MG63 (cell line): ENCODE data around the gene ADAMTS15. TPM values are rescaled to one million over a fixed set of nuclear protein-coding genes. Genes with fewer than 3 reads are reported as not detected.
A peak's percentile ranks its signal among the peaks of the same experiment; 100 is the strongest.

ENCODE experiments used
- DNase-seq: peaks from one replicate; pipeline ENCODE4 v3.0.0-alpha.2; 2020
- H3K27me3 ChIP-seq: fragments of 250-450 bp; sonication (Bioruptor Pico); 2 replicates; pipeline ENCODE4 v1.5.1; 2020; ENCODE audit warnings: mild to moderate bottlenecking, moderate library complexity
- H3K36me3 ChIP-seq: fragments of 250-450 bp; sonication (Bioruptor Pico); 2 replicates; pipeline ENCODE4 v1.5.1; 2020; ENCODE audit warnings: mild to moderate bottlenecking, moderate library complexity
- H3K4me3 ChIP-seq: fragments of 250-450 bp; sonication (Bioruptor Pico); 2 replicates; pipeline ENCODE4 v1.5.1; 2020; ENCODE audit warnings: mild to moderate bottlenecking, moderate library complexity
- H3K9me3 ChIP-seq: fragments of 250-450 bp; sonication (Bioruptor Pico); 2 replicates; pipeline ENCODE4 v1.5.1; 2020; ENCODE audit warnings: mild to moderate bottlenecking, moderate library complexity
- total RNA-seq: library from RNA; depleted of rRNA; stranded (reverse); fragments of >200 nt; shearing (Covaris generic); gene quantifications from 2 replicates; pipeline ENCODE4 v1.2.3, GENCODE V29; 2014; ENCODE audit warnings: low replicate concordance

ADAMTS15 gene
- total RNA-seq, 1 experiment from 2014 or later, result 1.2 TPM

- no peaks in the 10 kb centered on the region for H3K9me3 ChIP-seq
- DNase-seq, result peak; percentile 92
- no peaks in the 10 kb centered on the region for H3K27me3 ChIP-seq
- no peak overlapping the region for H3K4me3 ChIP-seq
- no peaks in the 10 kb centered on the region for H3K36me3 ChIP-seq
Measured at GRCh38 chr11:130478204-130478701, 29.8 kb downstream of the ADAMTS15 start.

- no peaks in the 10 kb centered on the region for H3K27me3 ChIP-seq
- H3K9me3 ChIP-seq, result no peaks in the 10 kb centered on the region
- DNase-seq, result peak; percentile 14
Measured at GRCh38 chr11:130478881-130479280, 30.4 kb downstream of the ADAMTS15 start.

GRCh38 chr11:130480186-130480585, 31.7 kb downstream of the ADAMTS15 start:
- H3K36me3 ChIP-seq, result no peaks in the 10 kb centered on the region
- no peak overlapping the region for H3K4me3 ChIP-seq
- H3K9me3 ChIP-seq, result no peaks in the 10 kb centered on the region
- no peaks in the 10 kb centered on the region for H3K27me3 ChIP-seq
- DNase-seq, result no peak

More at GRCh38 chr11:130478881-130479280, 30.4 kb downstream of the ADAMTS15 start:
- Histone ChIP-seq H3K36me3 (no peaks in the 10 kb centered on the region), H3K4me3 (no peak overlapping the region)

GRCh38 chr11:130480711-130481140, 32.3 kb downstream of the ADAMTS15 start:
- no peak overlapping the region for H3K4me3 ChIP-seq
- peak; percentile 55 for DNase-seq
- H3K27me3 ChIP-seq, result no peaks in the 10 kb centered on the region
- no peaks in the 10 kb centered on the region for H3K36me3 ChIP-seq
- no peaks in the 10 kb centered on the region for H3K9me3 ChIP-seq

- Histone ChIP-seq H3K36me3 (no peaks in the 10 kb centered on the region), H3K27me3 (no peaks in the 10 kb centered on the region), H3K9me3 (no peaks in the 10 kb centered on the region), H3K4me3 (no peak overlapping the region)
- DNase-seq, result no peak
Measured at GRCh38 chr11:130483124-130483523, 34.7 kb downstream of the ADAMTS15 start.

- H3K9me3 ChIP-seq, result no peaks in the 10 kb centered on the region
- DNase-seq, result no peak
- H3K36me3 ChIP-seq, result no peaks in the 10 kb centered on the region
- no peaks in the 10 kb centered on the region for H3K27me3 ChIP-seq
- no peak overlapping the region for H3K4me3 ChIP-seq
Measured at GRCh38 chr11:130485983-130486382, 37.5 kb downstream of the ADAMTS15 start.

GRCh38 chr11:130486391-130486836, 38.0 kb downstream of the ADAMTS15 start:
- Histone ChIP-seq H3K36me3 (no peaks in the 10 kb centered on the region), H3K27me3 (no peaks in the 10 kb centered on the region), H3K9me3 (no peaks in the 10 kb centered on the region), H3K4me3 (no peak overlapping the region)
- DNase-seq, result no peak

- Histone ChIP-seq H3K4me3 (no peak overlapping the region), H3K36me3 (no peaks in the 10 kb centered on the region), H3K9me3 (no peaks in the 10 kb centered on the region), H3K27me3 (no peaks in the 10 kb centered on the region)
- DNase-seq, result no peak
Measured at GRCh38 chr11:130486987-130487923, 38.8 kb downstream of the ADAMTS15 start.

- H3K4me3 ChIP-seq, result no peak overlapping the region
- no peaks in the 10 kb centered on the region for H3K27me3 ChIP-seq
- DNase-seq, result no peak
- no peaks in the 10 kb centered on the region for H3K36me3 ChIP-seq
- H3K9me3 ChIP-seq, result no peaks in the 10 kb centered on the region
Measured at GRCh38 chr11:130487924-130488815, 39.7 kb downstream of the ADAMTS15 start.

- no peaks in the 10 kb centered on the region for H3K36me3 ChIP-seq
- H3K9me3 ChIP-seq, result no peaks in the 10 kb centered on the region
- no peaks in the 10 kb centered on the region for H3K27me3 ChIP-seq
- H3K4me3 ChIP-seq, result no peak overlapping the region
- DNase-seq, result no peak
Measured at GRCh38 chr11:130488848-130489584, 40.6 kb downstream of the ADAMTS15 start.

- H3K9me3 ChIP-seq, result no peaks in the 10 kb centered on the region
Measured at GRCh38 chr11:130489716-130490115, 41.3 kb downstream of the ADAMTS15 start.

GRCh38 chr11:130490682-130491449, 42.4 kb downstream of the ADAMTS15 start:
- Histone ChIP-seq H3K4me3 (no peak overlapping the region), H3K9me3 (no peaks in the 10 kb centered on the region), H3K27me3 (no peaks in the 10 kb centered on the region), H3K36me3 (no peaks in the 10 kb centered on the region)
- DNase-seq, result no peak

More at GRCh38 chr11:130489716-130490115, 41.3 kb downstream of the ADAMTS15 start:
- Histone ChIP-seq H3K27me3 (no peaks in the 10 kb centered on the region), H3K36me3 (no peaks in the 10 kb centered on the region), H3K4me3 (no peak overlapping the region)
- no peak for DNase-seq

GRCh38 chr11:130498181-130498580, 49.7 kb downstream of the ADAMTS15 start:
- no peaks in the 10 kb centered on the region; the same call in 1 of the 2 replicates for H3K9me3 ChIP-seq
- no peak overlapping the region for H3K4me3 ChIP-seq
- no peaks in the 10 kb centered on the region for H3K36me3 ChIP-seq
- DNase-seq, result no peak
- H3K27me3 ChIP-seq, result no peaks in the 10 kb centered on the region

GRCh38 chr11:130499828-130500227, 51.4 kb downstream of the ADAMTS15 start:
- Histone ChIP-seq H3K9me3 (peaks cover 11% of the 10 kb centered on the region), H3K27me3 (no peaks in the 10 kb centered on the region), H3K4me3 (no peak overlapping the region), H3K36me3 (no peaks in the 10 kb centered on the region)
- DNase-seq, result no peak

- H3K27me3 ChIP-seq, result no peaks in the 10 kb centered on the region
- H3K9me3 ChIP-seq, result peaks cover 20% of the 10 kb centered on the region
- no peak for DNase-seq
- no peak overlapping the region for H3K4me3 ChIP-seq
- no peaks in the 10 kb centered on the region for H3K36me3 ChIP-seq
Measured at GRCh38 chr11:130504317-130504716, 55.9 kb downstream of the ADAMTS15 start.

- no peak for DNase-seq
Measured at GRCh38 chr11:130508913-130509312, 60.5 kb downstream of the ADAMTS15 start.

More at GRCh38 chr11:130508913-130509312, 60.5 kb downstream of the ADAMTS15 start:
- H3K36me3 ChIP-seq, result no peaks in the 10 kb centered on the region
- no peaks in the 10 kb centered on the region for H3K27me3 ChIP-seq
- no peak overlapping the region for H3K4me3 ChIP-seq
- peaks cover 14% of the 10 kb centered on the region for H3K9me3 ChIP-seq
